SHP77 treated with DMSO at 0.1 percent for 48 hours (cell line): Measurements from ENCODE around the gene LINC01488.

ENCODE experiments used
- DNase-seq: peaks from one replicate; lab custom pipeline; 2025; lab: John Stamatoyannopoulos, UW

LINC01488 gene

DNA sequence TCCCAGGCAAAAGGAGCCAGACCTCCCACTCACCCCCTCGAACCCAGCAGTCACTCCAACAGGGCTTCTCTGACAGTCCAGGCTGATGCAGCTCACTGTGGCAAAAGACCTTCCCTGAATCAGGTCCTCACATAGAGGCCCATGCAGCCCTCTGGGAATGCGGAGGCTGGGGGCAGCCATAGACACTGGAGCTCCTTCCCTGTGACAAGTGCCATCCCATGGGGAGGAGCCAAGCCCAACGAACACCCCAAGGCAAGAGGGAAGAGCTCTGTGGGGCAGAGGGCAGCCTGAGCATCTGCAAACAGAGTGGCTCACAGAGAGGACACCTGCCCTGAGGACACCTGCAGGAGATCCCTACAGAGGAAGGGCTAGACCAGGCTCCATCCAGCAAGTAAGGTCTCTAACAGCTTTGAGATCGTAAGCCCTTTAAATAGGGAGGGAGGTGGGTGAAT lies at the start of gene LINC01488:
Gene LINC01488 (plus strand): TSS at position 271 of the 452 bp plus-strand sequence.
- no peak for DNase-seq

DNA sequence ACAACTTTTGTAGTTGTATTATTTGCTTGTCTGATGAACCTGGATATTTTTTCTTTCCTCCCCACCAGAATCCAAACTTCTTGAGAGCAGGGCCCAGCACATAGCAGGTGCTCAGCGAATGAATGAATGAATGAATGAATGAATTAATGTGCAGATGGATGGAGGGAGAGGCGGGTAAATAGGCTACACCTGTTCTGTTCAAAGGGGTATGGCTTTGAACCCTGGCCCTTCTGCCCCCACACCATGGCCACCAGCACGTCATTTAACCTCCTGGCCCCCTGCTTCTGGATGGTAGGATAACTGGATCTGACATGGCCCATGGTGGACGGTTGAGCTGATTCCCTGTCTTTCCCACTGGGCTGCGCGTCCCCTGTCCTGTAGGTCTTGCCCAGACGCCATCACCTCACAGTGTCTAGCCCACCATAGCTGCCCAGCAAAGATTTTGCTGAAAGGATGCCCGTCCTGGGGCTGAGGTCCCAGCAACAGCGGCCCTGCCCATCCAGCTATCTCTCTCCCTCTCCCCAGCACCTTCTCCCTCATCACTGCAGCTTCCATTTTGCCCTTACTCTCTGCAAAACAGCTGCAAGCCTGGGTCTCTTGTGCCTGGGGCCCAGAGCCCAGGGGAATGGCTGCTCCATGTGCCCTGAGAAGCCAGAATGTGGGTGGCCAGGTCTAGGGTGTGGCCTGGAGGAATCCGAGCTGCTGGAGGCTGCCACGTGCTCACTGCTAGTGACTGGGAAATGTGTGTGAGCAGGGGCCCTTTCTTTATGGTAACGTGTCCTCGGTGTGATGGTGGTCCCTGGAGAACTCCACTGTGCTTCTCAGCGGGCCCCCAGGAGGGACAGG lies 49.3 kb upstream of the LINC01488 start:
- DNase-seq, result no peak

DNA sequence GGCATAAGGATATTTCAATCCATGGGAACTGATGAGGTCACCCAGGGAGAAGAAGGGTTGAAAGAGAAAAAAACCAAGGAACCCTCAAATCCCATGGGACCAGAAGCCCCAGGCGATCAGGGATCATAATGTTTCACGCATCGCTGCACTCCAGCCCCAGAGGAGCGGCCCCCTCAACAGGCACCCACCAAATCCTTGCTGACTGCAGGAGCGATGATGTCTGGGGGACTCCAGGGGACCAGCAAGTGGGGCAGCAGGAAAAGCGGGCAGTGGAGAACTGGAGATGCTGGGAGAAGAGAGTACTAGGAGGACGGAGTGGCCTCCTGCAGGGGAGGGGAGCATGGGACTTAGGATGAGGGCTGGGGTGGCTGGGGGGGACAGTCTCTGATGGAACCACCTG lies 47.7 kb upstream of the LINC01488 start:
- no peak for DNase-seq

DNA sequence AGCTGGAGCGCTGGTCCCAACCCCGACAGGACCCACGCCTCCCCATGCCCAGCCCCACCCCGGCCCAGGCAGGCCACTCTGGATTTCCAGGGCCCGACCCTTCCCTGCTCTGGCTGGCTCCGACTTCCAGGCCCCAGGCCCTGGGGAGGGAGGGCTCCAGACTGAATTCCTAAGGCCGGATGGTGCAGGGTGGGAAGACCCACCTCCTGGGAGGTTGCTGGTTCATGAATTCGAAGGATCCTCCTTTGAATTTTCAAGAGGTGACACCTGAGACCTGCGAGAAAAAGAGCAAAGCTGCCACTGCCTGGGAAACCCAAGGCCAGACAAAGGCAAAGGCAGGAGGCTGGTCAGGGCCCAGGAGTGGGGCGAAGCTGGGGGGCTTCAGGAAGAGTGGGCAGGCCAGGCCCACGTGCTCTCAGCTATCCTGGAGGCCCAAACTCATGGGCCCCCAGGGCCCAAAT lies 47.0 kb upstream of the LINC01488 start:
- no peak for DNase-seq

DNA sequence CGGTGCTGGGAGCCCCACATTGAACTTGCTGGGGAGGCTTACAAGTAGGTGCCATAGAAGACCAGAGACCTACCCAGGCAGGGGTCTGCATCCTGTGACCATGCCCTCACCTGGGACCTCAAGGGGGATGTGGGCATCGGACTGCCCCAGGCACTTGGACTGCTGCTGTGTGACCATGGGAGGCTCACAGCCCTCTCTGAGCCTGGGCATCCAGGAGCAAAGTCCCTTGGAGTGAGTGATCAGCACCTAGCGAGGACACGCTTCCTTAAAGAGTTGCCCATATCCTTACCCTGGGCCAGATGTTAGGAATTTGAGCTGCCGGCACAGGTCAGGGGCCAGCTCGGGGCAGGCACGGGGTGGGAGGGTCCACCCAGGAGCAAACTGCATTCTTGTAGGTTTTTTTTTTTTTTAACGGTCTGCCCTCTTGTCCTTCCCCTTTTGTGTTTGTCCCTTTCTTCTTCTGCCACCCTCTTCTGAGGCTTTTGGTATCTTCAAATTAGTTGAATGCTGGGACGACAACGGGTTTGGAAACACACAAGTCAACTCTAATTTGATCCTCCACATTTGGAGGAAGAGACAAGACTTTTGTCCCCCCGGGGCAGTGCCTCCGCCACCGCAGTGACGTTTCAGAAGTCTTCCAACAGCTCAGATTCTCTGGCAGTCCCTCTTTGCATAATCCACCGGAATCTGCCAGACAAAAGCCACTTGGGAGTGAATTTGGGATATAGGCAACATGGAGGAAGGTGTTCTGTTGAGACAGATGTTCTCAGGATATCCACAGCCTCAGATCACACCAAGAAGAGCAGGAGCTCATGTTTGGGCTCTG lies 46.1 kb upstream of the LINC01488 start:
- no peak for DNase-seq

DNA sequence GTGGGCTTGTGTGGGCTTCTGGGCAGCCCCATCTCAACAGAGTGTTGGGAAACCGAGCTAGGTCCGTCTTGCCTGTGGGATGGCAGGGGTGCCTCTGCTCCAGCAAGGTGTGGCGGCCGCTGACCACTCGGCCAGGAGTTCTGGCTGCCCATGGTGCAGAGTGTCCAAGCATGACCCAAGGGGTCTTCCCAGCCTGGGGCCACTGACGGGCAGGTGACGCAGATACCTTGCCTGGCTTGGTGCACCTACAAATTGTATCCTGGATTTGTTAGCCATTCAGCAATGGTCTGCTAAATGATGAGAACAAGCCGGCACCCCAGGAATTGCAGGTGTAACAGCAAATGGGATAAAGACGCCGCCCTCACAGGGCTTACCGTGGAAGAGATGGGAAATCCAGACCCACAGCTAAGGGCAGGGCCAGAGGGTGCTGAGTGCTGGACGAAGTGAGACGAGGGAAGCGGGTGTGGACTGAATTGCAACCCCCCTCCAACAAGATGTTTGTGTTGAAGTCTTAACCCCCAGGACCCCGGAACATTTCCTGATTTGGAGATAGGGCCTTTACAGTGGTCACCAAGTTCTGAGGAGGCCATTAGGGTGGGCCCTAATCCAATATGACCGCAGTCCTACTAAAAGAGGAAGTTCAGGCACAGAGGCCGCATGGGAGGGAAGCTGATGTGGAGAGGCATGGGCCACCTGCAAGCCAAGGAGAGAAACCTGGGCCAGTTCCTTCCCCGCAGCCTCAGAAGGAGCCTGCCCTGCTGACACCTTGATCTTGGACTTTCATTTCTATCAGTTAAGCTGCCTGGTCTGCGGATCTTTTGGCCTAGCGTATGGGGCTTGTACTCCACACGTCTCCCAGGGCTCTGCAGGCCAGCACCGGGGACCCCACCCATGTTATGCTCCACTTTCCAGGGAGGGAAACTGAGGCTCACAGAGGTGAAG lies 45.2 kb upstream of the LINC01488 start:
- no peak for DNase-seq

DNA sequence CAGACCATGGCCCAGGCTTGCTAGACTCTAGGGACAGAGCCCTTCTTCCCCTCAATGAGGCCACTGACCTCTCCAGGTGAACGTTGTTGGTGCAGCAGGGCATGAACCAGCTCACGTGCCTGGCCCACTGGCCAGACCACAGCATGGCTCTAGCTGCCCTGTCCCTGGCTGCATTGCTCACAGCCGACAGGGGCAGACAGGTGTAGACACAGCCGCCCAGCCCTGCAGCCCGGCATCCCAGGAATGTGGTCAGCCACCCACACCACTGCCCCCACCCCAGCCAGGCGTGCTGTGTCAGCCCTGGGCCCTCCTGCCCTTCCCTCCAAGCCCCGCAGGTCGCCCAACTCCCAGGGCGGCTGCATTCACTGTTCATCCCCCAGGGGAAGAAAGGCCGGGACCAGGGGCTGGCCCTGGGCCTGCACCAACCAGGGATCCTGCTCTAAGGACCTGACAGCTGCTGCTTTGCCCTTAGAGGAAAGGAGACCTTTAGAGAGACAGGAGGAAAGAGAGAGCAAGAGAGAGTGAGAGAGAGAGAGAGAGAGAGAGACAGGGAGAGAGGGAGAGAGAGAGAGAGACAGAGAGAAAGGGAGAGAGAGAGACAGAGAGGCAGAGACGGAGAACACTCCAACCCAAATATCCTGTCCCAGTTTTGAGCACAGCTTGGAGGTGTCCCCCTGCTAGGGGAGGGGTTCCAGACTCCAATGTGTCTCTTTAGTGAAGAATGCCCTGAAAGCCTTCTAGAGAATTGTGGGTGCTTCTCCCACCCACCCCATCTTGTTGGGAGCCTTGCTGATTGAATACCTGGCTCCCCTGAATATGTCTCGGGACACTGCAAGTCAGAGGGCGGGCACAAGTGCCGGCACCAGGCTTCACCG lies 44.2 kb upstream of the LINC01488 start:
- no peak for DNase-seq

DNA sequence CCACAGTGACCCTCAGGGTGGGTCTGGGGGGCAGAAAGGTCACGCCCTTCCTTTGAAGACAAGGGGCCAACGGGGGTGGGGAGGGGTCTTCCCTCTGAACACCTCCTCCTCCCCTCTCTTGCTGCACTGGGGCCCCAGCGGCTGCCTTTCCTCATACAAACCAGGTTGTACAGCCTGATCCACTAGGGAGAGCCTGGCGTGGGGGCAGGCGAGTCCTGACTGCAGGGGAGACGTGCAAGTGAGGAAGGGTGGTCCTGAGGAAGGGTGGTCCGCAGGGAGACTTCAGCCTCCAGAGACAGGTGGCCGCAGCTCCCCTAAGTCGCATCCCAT lies 43.6 kb upstream of the LINC01488 start:
- no peak for DNase-seq

DNA sequence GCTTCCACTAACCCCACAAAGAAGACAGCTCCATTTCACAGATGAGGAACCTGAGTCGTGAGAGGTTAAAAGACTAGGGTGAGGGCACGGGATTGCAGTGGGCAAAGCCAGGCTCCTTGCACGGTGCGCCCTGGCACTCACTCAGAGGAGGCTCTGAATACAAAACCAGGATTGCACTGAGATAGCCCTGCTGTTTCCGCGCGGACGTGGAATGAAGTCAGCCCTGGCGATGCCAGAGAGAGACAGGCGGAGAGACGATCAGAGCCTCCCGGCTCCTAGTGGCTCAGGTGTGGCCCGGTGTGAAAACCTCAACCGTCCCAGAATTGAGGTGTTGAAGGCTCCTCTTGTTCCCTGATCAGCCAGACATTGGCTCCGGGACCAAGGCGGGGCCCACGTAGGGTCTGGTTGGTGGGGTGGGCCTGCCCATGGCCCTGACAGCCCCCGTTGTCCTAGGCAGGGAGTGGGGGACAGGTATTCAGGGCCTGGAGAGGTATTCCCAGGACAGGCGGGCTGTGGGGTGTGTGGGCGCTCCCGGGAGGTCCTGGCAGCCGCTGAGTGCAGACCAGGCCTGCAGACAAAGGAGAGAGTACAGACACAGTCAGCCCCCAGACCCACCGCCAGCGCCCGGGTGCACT lies 43.1 kb upstream of the LINC01488 start:
- DNase-seq, result no peak

DNA sequence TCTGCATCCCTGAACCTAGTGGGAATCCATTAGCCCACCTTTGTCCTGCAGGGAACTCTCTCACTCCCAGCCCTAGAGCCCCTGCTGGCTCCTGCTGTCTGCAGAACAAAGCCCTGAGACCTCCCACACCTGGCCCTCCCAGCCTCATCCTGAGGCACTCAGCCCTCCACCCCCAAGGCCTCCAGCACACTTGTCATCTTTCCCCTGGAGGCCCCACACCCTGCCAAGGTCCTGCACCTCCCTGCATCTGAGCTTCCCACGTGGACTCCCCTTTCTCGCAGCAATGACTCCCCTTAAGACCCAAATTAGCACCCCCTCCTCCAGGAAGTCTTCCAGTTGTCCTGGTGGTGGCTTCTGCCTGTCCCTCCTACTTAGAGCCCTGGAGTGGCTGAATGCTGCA lies 42.3 kb upstream of the LINC01488 start:
- DNase-seq, result no peak

DNA sequence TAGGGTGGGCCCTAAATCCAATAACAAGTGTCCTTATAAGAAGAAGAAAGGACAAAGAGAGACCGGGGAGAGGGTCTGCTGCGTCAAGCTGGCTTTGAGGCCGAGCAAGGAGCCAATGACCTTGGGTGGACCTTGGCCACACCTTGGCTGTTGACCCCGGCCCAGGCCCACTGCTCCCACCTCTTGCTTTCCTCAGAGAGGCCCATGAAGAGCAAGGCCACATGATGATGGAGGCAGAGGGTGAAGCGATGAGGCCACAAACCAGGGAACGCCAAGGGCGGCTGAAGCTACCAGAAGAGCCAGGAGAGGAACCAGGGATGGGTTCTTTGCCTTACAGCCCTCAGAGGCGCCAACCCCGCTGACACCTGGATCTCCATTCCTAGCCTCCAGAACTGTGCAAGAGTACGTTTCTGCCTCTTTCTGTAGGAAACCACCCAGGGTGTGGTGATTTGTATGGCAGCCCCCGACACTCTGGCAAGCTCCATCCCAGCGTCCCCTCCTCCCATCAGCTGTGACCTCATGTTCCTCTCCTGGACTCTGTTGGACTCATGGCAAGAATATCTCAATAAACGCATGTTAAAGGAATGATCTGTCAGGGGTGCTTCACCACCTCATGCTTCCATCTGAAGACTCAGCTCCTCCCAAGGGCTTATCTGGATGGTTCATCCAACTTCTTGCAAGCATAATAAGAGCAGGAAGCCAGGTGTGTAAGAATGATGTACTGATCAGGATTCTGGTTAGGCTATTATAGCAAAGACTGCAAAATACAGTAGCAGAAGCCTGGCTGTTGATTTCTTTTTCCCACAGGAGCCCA lies 41.6 kb upstream of the LINC01488 start:
- no peak for DNase-seq

DNA sequence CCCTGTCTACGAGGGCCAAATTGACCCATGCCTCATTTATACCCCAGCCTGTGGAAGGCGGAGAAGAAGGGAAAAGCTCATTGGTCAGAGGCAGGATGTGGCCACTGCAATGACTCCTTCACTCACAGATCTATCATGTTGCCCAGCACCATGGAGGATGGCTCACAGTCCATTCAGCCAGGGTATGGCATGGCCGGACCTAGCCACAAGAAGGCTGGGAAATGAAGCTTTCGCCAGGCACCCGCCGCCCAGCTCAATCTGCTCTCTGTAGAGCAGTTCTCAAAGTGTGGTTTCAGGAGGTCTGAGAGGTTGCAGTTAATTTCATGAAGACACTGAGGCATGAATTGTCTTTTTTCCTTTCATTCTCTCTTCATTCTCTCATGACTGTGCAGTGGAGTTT lies 40.6 kb upstream of the LINC01488 start:
- DNase-seq, result no peak

DNA sequence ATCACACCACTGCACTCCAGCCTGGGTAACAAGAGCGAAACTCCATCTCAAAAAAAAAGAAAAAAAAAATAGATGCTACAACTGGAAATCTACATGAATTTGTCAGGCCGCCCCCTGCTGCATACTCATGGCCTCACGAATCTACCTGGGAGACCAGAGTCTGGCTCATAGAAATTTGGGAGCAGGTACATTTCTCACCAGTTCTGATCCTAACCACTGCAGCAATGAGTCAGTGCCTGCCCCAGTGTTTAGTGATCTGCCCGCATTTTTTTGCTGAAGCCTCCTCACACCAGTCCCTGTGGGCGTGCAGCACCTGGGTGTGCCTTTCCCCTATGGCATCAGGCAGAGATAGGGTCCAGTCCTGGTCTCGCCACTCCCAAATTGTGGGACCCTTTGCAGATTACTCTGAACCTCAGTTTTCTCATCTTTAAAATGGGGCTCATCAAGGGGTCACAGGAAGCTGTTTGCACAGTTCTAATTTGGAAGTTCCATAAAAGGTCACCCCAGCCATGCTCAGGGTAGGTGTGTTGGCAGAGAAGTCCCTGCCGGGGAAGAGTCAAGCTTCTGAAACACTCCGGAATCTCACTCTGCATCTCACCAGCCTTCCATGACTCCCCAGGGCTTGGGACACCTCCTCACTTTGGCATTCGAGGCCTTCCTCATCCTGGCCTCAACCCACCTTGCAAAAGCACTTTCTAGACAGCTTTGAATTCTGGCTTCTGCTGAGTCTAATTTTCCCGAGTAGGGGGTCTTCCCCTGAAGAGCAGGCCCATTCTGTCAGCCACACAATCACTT lies 39.3 kb upstream of the LINC01488 start:
- DNase-seq, result no peak

DNA sequence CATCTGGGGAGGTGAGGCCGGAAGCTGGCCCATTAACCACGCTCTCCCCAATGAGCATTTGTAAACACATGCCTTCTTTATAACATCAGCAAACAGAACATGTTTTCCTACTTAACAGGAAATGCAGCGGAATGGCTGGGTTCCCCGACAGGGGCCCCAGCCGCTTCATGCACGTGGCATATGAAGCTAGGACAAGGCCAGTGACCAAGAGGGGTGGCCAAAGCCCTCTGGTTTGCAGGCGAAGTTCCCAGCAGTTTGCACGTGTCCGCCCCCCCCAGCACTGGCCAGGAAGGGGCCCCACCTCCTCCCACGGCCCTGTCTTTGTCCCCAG lies 38.7 kb upstream of the LINC01488 start:
- no peak for DNase-seq

DNA sequence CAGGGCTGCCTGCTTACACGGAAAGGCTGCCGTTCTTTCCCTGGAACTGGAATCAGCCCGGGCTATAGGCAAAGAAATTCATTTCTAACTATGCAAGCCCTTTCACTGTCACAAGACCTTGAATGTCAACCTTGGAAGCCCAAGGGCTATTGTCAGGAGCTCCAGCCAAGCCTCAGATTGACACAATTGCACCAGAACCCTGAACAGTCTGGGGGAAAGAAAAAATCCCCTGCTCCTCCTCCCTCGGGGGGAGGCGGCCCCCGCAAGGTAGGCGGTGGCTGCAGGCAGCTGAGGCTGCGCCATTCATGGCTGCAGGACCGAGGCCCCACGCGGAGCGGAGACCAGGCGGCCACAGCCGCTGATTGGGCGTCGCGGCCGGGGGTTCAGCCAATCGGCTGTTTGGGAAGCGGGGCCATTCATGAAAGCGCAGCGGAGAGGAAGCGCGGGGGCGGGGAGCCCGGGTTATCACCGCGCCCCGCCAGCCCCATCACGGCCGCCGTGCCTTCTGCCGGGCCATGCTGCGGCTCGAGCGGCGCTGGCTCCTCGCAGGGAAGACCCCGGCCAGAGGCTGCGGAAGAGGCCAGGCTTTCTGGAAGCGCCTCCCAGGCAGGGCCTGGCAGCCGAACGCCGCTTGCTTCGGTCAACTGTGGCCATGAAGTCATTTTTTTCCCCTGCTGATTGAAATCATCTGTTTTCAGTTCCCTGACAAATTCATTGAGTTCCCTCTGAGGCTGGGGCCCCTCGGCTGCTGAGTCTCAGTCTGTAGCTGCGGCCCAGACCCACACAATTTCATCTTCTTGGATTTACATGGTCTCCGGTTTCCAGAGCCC lies 38.1 kb upstream of the LINC01488 start:
- DNase-seq, result no peak

DNA sequence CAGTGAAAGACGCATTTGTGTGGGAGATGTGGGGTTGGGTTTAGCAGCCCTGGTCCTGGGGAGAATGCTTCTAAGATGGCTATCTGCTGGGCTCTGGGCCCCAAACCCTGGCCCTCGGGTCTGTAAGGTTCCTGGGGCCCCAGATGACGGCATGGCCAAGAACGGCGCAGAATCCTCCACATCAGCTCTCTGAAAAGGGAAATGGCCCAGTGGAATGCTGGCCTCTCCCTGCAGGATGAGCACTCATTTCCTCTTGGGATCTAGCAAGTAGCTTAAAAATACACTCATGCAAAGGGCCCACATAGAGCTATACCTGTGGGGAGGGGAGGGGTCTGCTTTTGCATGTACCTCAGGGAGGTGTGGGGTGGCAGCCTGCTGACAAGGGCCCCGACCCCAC lies 37.5 kb upstream of the LINC01488 start:
- DNase-seq, result no peak

DNA sequence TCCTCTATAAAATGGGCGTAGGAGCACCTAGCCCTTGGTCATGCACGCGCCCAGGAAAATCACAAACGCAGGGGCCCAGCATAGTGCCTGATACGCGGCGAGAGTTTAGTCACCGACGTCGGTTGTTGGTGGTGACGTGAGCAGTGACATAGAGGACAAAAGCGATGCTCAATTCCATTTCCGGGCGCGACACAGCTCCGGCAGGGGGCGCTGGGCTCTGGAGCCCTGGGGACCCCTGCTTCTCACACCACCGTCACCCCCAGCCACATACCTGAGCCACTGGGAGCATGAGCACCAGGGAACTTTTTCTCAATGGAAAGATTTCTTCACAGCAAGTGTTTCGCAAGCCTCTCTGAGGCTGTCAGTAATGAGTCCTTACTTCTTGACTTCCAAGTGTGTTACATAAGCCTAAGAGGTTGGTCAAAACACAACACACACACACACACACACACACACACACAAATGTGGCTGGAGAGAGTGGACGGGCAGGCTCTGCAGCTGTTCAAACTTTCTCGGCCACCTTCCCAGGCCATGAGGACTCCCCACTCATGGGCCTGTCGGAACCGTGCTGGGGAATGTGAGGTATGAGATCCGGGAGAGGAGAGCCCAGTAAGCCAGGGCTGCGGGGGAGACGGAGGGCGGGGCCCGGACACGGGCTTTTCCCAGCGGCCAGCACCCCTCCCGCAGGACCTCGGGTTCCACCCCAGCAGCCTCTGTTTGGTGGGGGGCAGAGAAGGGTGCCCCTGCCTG lies 36.9 kb upstream of the LINC01488 start:
- no peak for DNase-seq

DNA sequence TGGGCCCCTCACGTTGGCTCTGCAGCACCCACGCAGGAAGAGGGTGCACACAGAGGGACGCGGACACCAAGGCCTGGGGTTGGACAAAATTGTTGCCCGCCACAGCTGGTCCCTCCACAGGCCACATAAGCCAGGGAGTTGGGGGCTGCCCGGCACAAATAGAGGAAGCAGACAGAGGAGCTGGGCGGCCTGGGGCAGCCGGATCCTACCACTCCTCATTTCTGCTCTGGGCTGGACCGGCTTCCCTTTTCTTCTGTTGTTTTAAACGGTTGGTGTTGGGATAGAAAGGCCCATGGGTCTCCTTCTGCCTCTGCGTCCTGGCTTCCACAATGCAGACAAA lies 36.4 kb upstream of the LINC01488 start:
- no peak for DNase-seq
